HepG2 (cell line): ENCODE results near the gene KDM4B. TPM values are rescaled to one million over a fixed set of nuclear protein-coding genes. Genes with fewer than 3 reads are reported as not detected.

Source experiments
- ATAC-seq: fragments of 200-7000 bp; cut with Tn5 transposase; 3 replicates; pipeline ENCODE4 v1.9.1; 2020; ENCODE audit warnings: mild to moderate bottlenecking, moderate library complexity
- BruUV-seq: library from RNA; stranded (reverse); fragments of 400-500 nt; replicated peaks from 2 replicates; lab custom pipeline; 2021; lab: Mats Ljungman, UMichigan
- CTCF ChIA-PET: fragments of 300-600 bp; formaldehyde crosslinking; extraction: SDS; loops from one replicate; lab custom pipeline; 2021; ENCODE audit warnings: low total read pairs, inconsistent platforms, low intra/inter-chr PET ratio; lab: Yijun Ruan, JAX
- POLR2A ChIA-PET: fragments of 350-600 bp; sonication (Branson Sonifier 250); formaldehyde crosslinking; loops from one replicate; lab custom pipeline; 2020; ENCODE audit warnings: antibody characterized with exemption, inconsistent platforms; lab: Yijun Ruan, JAX
- DNase-seq: peaks from one replicate; pipeline ENCODE4 v3.0.0-alpha.2; 2015; ENCODE audit warnings: low spot score
- FAIRE-seq: peaks from 3 replicates; lab custom pipeline; 2011; peaks lifted over from hg19 to GRCh38; lab: Jason Lieb, UNC
- H2AFZ ChIP-seq: one replicate; pipeline ENCODE4 v1.6.1; 2011; ENCODE audit warnings: low read length, inconsistent platforms
- H3K27ac ChIP-seq: fragments of 300-600 bp; 3 replicates; pipeline ENCODE4 v1.8.0; 2011; ENCODE audit warnings: mixed run types, mild to moderate bottlenecking, mixed read lengths, low read length, inconsistent platforms; ENCODE audit not compliant: insufficient read depth; ENCODE audit errors: extremely low read length
- H3K27me3 ChIP-seq, 2 experiments: fragments of 200-600 bp in 1 of 2; 2 replicates in 1 of 2; 3 replicates in 1 of 2; pipeline versions ENCODE4 v1.6.0 to v1.8.0; 2011; ENCODE audit warnings: low read length in 2 of 2, mild to moderate bottlenecking in 2 of 2, moderate library complexity in 2 of 2, inconsistent platforms in 1 of 2; ENCODE audit not compliant: insufficient read depth in 2 of 2, control insufficient read depth in 1 of 2
- H3K36me3 ChIP-seq, 2 experiments: fragments of 200-600 bp in 1 of 2; replicated peaks in 1 of 2; 2 replicates in 1 of 2; 3 replicates in 1 of 2; pipeline versions ENCODE4 v1.5.1 to v1.8.0; 2011; ENCODE audit warnings: low read length in 2 of 2, inconsistent platforms in 1 of 2; ENCODE audit not compliant: insufficient read depth in 2 of 2, control insufficient read depth in 1 of 2
- H3K4me1 ChIP-seq: 2 replicates; pipeline ENCODE4 v1.5.1; 2012; ENCODE audit warnings: low read length, inconsistent platforms; ENCODE audit not compliant: insufficient read depth
- H3K4me2 ChIP-seq: 2 replicates; pipeline ENCODE4 v1.6.0; 2011; ENCODE audit warnings: low read depth, low read length, inconsistent platforms
- H3K4me3 ChIP-seq, 3 experiments: fragments of 200-600 bp in 1 of 3; sonication (generic), shearing (Covaris generic) in 1 of 3; replicated peaks in 1 of 3; 2 replicates each; pipeline ENCODE4 v1.5.1; 2011 to 2016; ENCODE audit warnings: low read length in 3 of 3, inconsistent platforms in 2 of 3, low read depth in 2 of 3, mild to moderate bottlenecking in 2 of 3, control low read depth in 1 of 3, mixed read lengths in 1 of 3; ENCODE audit not compliant: insufficient read depth in 1 of 3
- H3K79me2 ChIP-seq: one replicate; pipeline ENCODE4 v1.6.1; 2011; ENCODE audit warnings: low read length, inconsistent platforms; ENCODE audit not compliant: insufficient read depth
- H3K9ac ChIP-seq: 2 replicates; pipeline ENCODE4 v1.6.0; 2011; ENCODE audit warnings: mild to moderate bottlenecking, low read depth, low read length, inconsistent platforms; ENCODE audit not compliant: insufficient read depth
- H3K9me3 ChIP-seq: 2 replicates; pipeline ENCODE4 v1.5.1; 2012; ENCODE audit warnings: mild to moderate bottlenecking, low read length
- H4K20me1 ChIP-seq: 2 replicates; pipeline ENCODE4 v1.6.0; 2011; ENCODE audit warnings: inconsistent platforms, mild to moderate bottlenecking, low read length, moderate library complexity; ENCODE audit not compliant: insufficient read depth
- ATF1 ChIP-seq: IDR thresholded peaks from 2 replicates; pipeline ENCODE4 v1.6.1; 2016; ENCODE audit warnings: mild to moderate bottlenecking, control low read depth
- ATF7 ChIP-seq, 2 experiments: fragments of 450-650 bp in 1 of 2; sonication (generic) in 1 of 2; formaldehyde crosslinking in 1 of 2; IDR thresholded peaks; 2 replicates each; pipeline versions ENCODE4 v1.4.0 to v1.6.1; 2016 to 2020; ENCODE audit warnings: antibody characterized with exemption in 1 of 2, mild to moderate bottlenecking in 1 of 2, missing genetic modification reagents in 1 of 2
- CTCF ChIP-seq: sonication (generic); formaldehyde crosslinking; IDR thresholded peaks from 2 replicates; pipeline ENCODE4 v1.5.0; 2020; ENCODE audit warnings: mild to moderate bottlenecking, missing genetic modification reagents, moderate library complexity
- DPF2 ChIP-seq: sonication (generic); formaldehyde crosslinking; IDR thresholded peaks from 2 replicates; pipeline ENCODE4 v1.4.0; 2020; ENCODE audit warnings: mild to moderate bottlenecking, low read depth, missing genetic modification reagents, borderline replicate concordance
- HDAC1 ChIP-seq: sonication (generic); formaldehyde crosslinking; IDR thresholded peaks from 2 replicates; pipeline ENCODE4 v1.5.1; 2020; ENCODE audit warnings: mild to moderate bottlenecking, missing genetic modification reagents
- RNF219 ChIP-seq: sonication (generic); formaldehyde crosslinking; IDR thresholded peaks from 2 replicates; pipeline ENCODE4 v1.5.0; 2020; ENCODE audit warnings: mild to moderate bottlenecking, missing genetic modification reagents
- RXRA ChIP-seq: sonication (generic); formaldehyde crosslinking; IDR thresholded peaks from 2 replicates; pipeline ENCODE4 v1.5.1; 2020; ENCODE audit warnings: missing genetic modification reagents
- SALL1 ChIP-seq: sonication (generic); formaldehyde crosslinking; IDR thresholded peaks from 2 replicates; pipeline ENCODE4 v1.8.0; 2022; ENCODE audit warnings: mild to moderate bottlenecking, missing genetic modification reagents
- SIN3A ChIP-seq: IDR thresholded peaks from 2 replicates; pipeline ENCODE4 v1.6.1; 2011; ENCODE audit warnings: low read depth, mild to moderate bottlenecking, control low read depth, low read length, borderline replicate concordance
- SOX6 ChIP-seq, 2 experiments: fragments of 450-650 bp in 1 of 2; sonication (generic) in 1 of 2; formaldehyde crosslinking in 1 of 2; IDR thresholded peaks; 2 replicates each; pipeline versions ENCODE4 v1.4.0 to v1.6.1; 2017 to 2020; ENCODE audit warnings: antibody characterized with exemption in 1 of 2, mild to moderate bottlenecking in 1 of 2, missing genetic modification reagents in 1 of 2
- SPEN ChIP-seq: sonication (generic); formaldehyde crosslinking; IDR thresholded peaks from 2 replicates; pipeline ENCODE4 v1.5.1; 2020; ENCODE audit warnings: low read depth, mild to moderate bottlenecking, missing genetic modification reagents
- TFAP4 ChIP-seq: sonication (generic); IDR thresholded peaks from 2 replicates; pipeline ENCODE4 v1.6.1; 2016; ENCODE audit warnings: low read depth, borderline replicate concordance
- UBTF ChIP-seq: sonication (generic); formaldehyde crosslinking; IDR thresholded peaks from 2 replicates; pipeline ENCODE4 v1.4.0; 2020; ENCODE audit warnings: mild to moderate bottlenecking, missing genetic modification reagents
- ZBTB38 ChIP-seq: sonication (generic); formaldehyde crosslinking; IDR thresholded peaks from 2 replicates; pipeline ENCODE4 v1.5.1; 2020; ENCODE audit warnings: mild to moderate bottlenecking, missing genetic modification reagents
- ZFX ChIP-seq: sonication (generic); formaldehyde crosslinking; IDR thresholded peaks from 2 replicates; pipeline ENCODE4 v1.4.0; 2020; ENCODE audit warnings: mild to moderate bottlenecking, low read depth, missing genetic modification reagents, moderate library complexity
- ZNF317 ChIP-seq: sonication (generic); formaldehyde crosslinking; IDR thresholded peaks from 2 replicates; pipeline ENCODE4 v1.5.0; 2020; ENCODE audit warnings: mild to moderate bottlenecking, missing genetic modification reagents
- ZNF776 ChIP-seq: sonication (generic); formaldehyde crosslinking; IDR thresholded peaks from 2 replicates; pipeline ENCODE4 v1.4.0; 2020; ENCODE audit warnings: mild to moderate bottlenecking, missing genetic modification reagents
- WGBS: methylation state at CpG from one replicate; pipeline ENCODE4 v1.1.6; 2017; ENCODE audit warnings: low lambda C conversion rate; 5-methylcytosine and 5-hydroxymethylcytosine counted together
- in situ Hi-C: cut with HindIII; loops from 2 replicates; pipeline ENCODE4 v1.10.0; 2017; ENCODE audit warnings: low pct_unique_long_range_greater_than_20kb; ENCODE audit not compliant: extremely low pct_ligation_motif_present
- intact Hi-C: fragments of 100-400 bp; cut with micrococcal nuclease; formaldehyde crosslinking; loops from one replicate; pipeline ENCODE4 v1.10.0; 2022; ENCODE audit not compliant: unreplicated experiment
- polyA plus RNA-seq, 8 experiments: library from polyadenylated mRNA; depleted of rRNA in 3 of 8; stranded (reverse) in 7 of 8; unstranded in 1 of 8; fragments of >200 nt; fragmentation: Illumina TruSeq in 4 of 8; extraction: Trizol in 4 of 8; gene quantifications; 2 replicates each; pipeline versions ENCODE4 v1.2.1 to v1.2.3, GENCODE V29; 2011 to 2016; ENCODE audit warnings: low read depth in 4 of 8, missing spikeins in 1 of 8, mixed read lengths in 1 of 8; ENCODE audit not compliant: insufficient read depth in 1 of 8
- total RNA-seq, 5 experiments: library from RNA; depleted of rRNA; stranded (reverse); fragments of >200 nt; fragmentation: Illumina TruSeq; extraction: Trizol; gene quantifications; 2 replicates each; pipeline ENCODE4 v1.2.3, GENCODE V29; 2016; ENCODE audit warnings: low read depth in 1 of 5

KDM4B gene
- total and polyA plus RNA-seq, 2 of the 13 experiments (the other 11 are each of a cell fraction or from before 2014, with no cell fraction given), result 4.9 to 14.6 TPM

- FAIRE-seq, result peak; percentile 60
- intact Hi-C loops, result no loop called here
- 0% methylated on average over 8 of the region's 10 CpGs for WGBS
- TF ChIP-seq HDAC1 (CRISPR knock-in tag) (peak; percentile 55), RNF219 (no peak), UBTF (CRISPR knock-in tag) (peak; percentile 75), SPEN (CRISPR knock-in tag) (0 out of 2 replicates have a peak, but pooled peaks have one; percentile 47), TFAP4 (peak; percentile 66; the same call in 1 of the 2 replicates), RXRA (peak; percentile 45; the same call in 1 of the 2 replicates), SOX6 (IDR thresholded peaks at IDR 0.05) (no peak), SOX6 (CRISPR knock-in tag; IDR thresholded peaks at IDR 0.05) (peak; percentile 27; the same call in 1 of the 2 replicates), ZBTB38 (CRISPR knock-in tag) (peak; percentile 46; the same call in 1 of the 2 replicates), ZNF776 (CRISPR knock-in tag) (0 out of 2 replicates have a peak, but pooled peaks have one; percentile 71), SIN3A (peak; percentile 61; the same call in 1 of the 2 replicates), ATF1 (CRISPR knock-in tag) (no peak), CTCF (CRISPR knock-in tag) (peak; percentile 17; the same call in 1 of the 2 replicates), ZNF317 (CRISPR knock-in tag) (peak; percentile 47; the same call in 1 of the 2 replicates), SALL1 (CRISPR knock-in tag) (peak; percentile 48; the same call in 1 of the 2 replicates), ATF7 (IDR thresholded peaks at IDR 0.05) (no peak), ATF7 (CRISPR knock-in tag; IDR thresholded peaks at IDR 0.05) (peak; percentile 47; the same call in 1 of the 2 replicates), DPF2 (CRISPR knock-in tag) (0 out of 2 replicates have a peak, but pooled peaks have one; percentile 23), ZFX (CRISPR knock-in tag) (peak; percentile 71)
Measured at GRCh38 chr19:4971424-4971793, 2.5 kb downstream of the KDM4B start.

More at GRCh38 chr19:4971424-4971793, 2.5 kb downstream of the KDM4B start:
- peak overlapping the region; percentile 97 for H3K4me2 ChIP-seq
- in situ Hi-C loops, result no loop called here
- H3K36me3 ChIP-seq, result peaks cover 1 to 2% of the 10 kb centered on the region in 2 experiments; a peak in 1 of 5 replicates
- no peaks in the 10 kb centered on the region for H3K9me3 ChIP-seq
- CTCF ChIA-PET, result no interaction called here
- DNase-seq (peak; percentile 59), ATAC-seq (peak; percentile 43)
- H3K27ac ChIP-seq, result peak overlapping the region; percentile 45
- peaks cover 45% of the 10 kb centered on the region for H4K20me1 ChIP-seq
- no peaks in the 10 kb centered on the region; a peak in 1 of 5 replicates for H3K27me3 ChIP-seq
- peak overlapping the region; percentile 73 to 93 (median 82) for H3K4me3 ChIP-seq
- peaks cover 56% of the 10 kb centered on the region for H3K4me1 ChIP-seq
- no peak overlapping the region for H2AFZ ChIP-seq
- H3K9ac ChIP-seq, result peak overlapping the region; percentile 73
- H3K79me2 ChIP-seq, result peaks cover 59% of the 10 kb centered on the region
- no TSS peak for BruUV-seq
- POLR2A ChIA-PET, result interaction anchor here (0.6 to 2.4 kb wide), 4 partner anchors 31 to 102 kb away, joined by 3 to 9 read pairs (median 4); no protein-coding TSS in a partner anchor
